Measurements from ENCODE around the gene CHCHD3.
A peak's percentile ranks its signal among the peaks of the same experiment; 100 is the strongest.

Gene CHCHD3

GRCh38 chr7:132830941-132831340 lies 250.9 kb downstream of the CHCHD3 start:
- no peak for ATAC-seq
- TF ChIP-seq BACH2 (CRISPR knock-in tag; IDR thresholded peaks at IDR 0.05; ENCODE audit: borderline replicate concordance) (no peak), ISL1 (CRISPR knock-in tag; IDR thresholded peaks at IDR 0.05) (peak; percentile 75)

DNA sequence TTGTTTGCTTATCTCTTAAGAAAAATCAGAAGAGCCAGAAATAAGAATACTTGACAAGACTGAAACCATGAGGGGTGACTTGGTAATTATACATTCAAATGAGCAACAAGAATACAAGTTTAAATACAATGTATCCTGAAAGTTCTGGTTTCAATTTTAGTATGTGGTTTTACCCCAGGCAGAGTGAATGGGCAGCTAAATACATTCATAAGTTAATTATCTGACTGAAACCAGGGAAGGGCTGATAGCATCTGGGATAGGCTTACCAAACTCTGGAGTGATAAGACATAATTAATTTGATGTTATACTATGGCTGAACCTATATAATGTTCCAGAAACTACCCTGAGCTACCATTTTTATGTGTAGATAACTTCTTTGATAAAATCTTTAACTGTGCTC lies 253.4 kb downstream of the CHCHD3 start:
- TF ChIP-seq ISL1 (CRISPR knock-in tag; IDR thresholded peaks at IDR 0.05) (peak; percentile 47; the same call in 1 of the 2 replicates), TCF4 (CRISPR knock-in tag; IDR thresholded peaks at IDR 0.05; ENCODE audit: borderline replicate concordance) (peak; percentile 83), ZNF8 (CRISPR knock-in tag; IDR thresholded peaks at IDR 0.05) (0 out of 2 replicates have a peak, but pooled peaks have one; percentile 30), ZNF565 (CRISPR knock-in tag; conservative IDR thresholded peaks at IDR 0.05; ENCODE audit: low read depth) (no peak), GLIS3 (CRISPR knock-in tag; IDR thresholded peaks at IDR 0.05) (peak; percentile 11; the same call in 1 of the 2 replicates), RARB (CRISPR knock-in tag; IDR thresholded peaks at IDR 0.05) (no peak)
- TF ChIP-seq, protein P1, sequence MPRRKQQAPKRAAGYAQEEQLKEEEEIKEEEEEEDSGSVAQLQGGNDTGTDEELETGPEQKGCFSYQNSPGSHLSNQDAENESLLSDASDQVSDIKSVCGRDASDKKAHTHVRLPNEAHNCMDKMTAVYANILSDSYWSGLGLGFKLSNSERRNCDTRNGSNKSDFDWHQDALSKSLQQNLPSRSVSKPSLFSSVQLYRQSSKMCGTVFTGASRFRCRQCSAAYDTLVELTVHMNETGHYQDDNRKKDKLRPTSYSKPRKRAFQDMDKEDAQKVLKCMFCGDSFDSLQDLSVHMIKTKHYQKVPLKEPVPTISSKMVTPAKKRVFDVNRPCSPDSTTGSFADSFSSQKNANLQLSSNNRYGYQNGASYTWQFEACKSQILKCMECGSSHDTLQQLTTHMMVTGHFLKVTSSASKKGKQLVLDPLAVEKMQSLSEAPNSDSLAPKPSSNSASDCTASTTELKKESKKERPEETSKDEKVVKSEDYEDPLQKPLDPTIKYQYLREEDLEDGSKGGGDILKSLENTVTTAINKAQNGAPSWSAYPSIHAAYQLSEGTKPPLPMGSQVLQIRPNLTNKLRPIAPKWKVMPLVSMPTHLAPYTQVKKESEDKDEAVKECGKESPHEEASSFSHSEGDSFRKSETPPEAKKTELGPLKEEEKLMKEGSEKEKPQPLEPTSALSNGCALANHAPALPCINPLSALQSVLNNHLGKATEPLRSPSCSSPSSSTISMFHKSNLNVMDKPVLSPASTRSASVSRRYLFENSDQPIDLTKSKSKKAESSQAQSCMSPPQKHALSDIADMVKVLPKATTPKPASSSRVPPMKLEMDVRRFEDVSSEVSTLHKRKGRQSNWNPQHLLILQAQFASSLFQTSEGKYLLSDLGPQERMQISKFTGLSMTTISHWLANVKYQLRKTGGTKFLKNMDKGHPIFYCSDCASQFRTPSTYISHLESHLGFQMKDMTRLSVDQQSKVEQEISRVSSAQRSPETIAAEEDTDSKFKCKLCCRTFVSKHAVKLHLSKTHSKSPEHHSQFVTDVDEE (CRISPR knock-in tag; IDR thresholded peaks at IDR 0.05) = peak; percentile 24; the same call in 1 of the 2 replicates
- peak; percentile 52; the same call in 2 of the 3 replicates for ATAC-seq

DNA sequence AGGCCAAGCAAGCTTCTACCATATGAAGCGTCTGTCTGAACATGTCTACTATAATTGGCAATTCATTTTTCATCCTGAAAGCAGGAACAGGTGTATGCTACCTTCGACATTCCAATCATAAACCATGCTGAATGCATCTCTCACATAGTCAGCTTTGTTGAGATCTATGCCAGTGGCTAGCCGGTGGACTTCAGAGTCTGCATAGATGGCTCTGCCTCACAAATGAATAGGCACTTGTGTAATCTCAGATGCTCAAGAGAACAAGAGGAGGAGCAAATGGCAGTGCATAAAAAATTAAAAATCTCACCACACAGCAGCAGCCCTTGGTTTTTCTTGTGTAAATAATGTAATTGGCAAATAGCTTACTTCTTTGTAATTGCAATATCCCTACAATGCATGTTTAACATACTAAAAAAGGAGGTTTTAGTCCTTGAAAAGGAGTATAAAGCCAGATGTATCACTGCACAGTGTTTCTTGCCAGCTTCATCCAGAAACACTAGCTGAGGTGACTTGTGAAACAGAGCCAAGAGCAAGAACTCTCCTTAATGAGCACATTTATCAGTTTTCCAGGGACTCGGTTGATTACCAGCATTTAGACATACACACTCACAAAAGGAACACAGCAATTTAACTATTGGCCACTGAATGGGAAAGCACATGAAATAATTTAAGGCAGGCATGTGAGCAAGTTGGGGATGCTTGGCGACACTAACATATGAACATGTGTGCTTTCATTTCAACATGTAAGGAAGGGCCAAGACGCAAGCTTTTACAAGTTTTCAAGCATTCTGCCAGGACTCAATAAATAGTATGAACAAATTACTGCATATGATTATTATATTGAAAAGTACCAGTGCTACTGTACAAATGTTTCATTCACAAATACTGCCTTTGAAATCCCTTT lies 255.7 kb downstream of the CHCHD3 start:
- TF ChIP-seq SNAI2 (CRISPR knock-in tag; IDR thresholded peaks at IDR 0.05) = no peak
- TF ChIP-seq ARNTL (CRISPR knock-in tag; IDR thresholded peaks at IDR 0.05; ENCODE audit: borderline replicate concordance, low read depth) = no peak
- no peak for TF ChIP-seq BACH2 (CRISPR knock-in tag; IDR thresholded peaks at IDR 0.05; ENCODE audit: borderline replicate concordance)
- TF ChIP-seq PPARA (CRISPR knock-in tag; IDR thresholded peaks at IDR 0.05; ENCODE audit: borderline replicate concordance) = no peak
- TF ChIP-seq, protein P2, sequence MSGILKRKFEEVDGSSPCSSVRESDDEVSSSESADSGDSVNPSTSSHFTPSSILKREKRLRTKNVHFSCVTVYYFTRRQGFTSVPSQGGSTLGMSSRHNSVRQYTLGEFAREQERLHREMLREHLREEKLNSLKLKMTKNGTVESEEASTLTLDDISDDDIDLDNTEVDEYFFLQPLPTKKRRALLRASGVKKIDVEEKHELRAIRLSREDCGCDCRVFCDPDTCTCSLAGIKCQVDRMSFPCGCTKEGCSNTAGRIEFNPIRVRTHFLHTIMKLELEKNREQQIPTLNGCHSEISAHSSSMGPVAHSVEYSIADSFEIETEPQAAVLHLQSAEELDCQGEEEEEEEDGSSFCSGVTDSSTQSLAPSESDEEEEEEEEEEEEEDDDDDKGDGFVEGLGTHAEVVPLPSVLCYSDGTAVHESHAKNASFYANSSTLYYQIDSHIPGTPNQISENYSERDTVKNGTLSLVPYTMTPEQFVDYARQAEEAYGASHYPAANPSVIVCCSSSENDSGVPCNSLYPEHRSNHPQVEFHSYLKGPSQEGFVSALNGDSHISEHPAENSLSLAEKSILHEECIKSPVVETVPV (CRISPR knock-in tag; IDR thresholded peaks at IDR 0.05) = no peak
- ATAC-seq = no peak

DNA sequence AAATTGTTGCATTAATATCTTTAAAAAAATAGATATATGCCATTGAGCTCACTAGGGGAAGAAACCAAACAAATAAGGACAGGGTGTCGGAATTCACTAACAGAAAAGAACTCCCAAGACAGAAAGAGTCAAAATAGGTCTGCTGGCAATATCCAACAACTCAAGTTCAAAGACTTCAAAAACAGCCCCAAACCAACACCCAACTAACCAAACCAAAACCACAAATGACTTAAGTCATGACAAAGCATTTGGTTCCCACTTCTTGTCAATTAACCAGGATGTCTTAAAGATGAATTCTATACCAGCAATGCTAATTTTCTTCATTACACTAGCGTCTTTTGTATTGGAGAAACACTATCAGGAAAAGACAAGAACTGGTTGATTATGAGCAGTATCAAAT lies 256.7 kb downstream of the CHCHD3 start:
- no peak for TF ChIP-seq SNAI2 (CRISPR knock-in tag; IDR thresholded peaks at IDR 0.05)
- ATAC-seq = no peak

- no peak for ATAC-seq
- TF ChIP-seq ZC3H10 (CRISPR knock-in tag; IDR thresholded peaks at IDR 0.05) (no peak), TOX (CRISPR knock-in tag; IDR thresholded peaks at IDR 0.05; ENCODE audit: borderline replicate concordance) (no peak), PPARA (CRISPR knock-in tag; IDR thresholded peaks at IDR 0.05; ENCODE audit: borderline replicate concordance) (no peak), RARB (CRISPR knock-in tag; IDR thresholded peaks at IDR 0.05) (no peak), ZFP30 (CRISPR knock-in tag; IDR thresholded peaks at IDR 0.05) (no peak), SNAI2 (CRISPR knock-in tag; IDR thresholded peaks at IDR 0.05) (no peak), TCF4 (CRISPR knock-in tag; IDR thresholded peaks at IDR 0.05; ENCODE audit: borderline replicate concordance) (no peak), ZFP3 (CRISPR knock-in tag; IDR thresholded peaks at IDR 0.05) (no peak), ZNF70 (CRISPR knock-in tag; IDR thresholded peaks at IDR 0.05) (no peak), CSDC2 (CRISPR knock-in tag; IDR thresholded peaks at IDR 0.05) (no peak), OSR1 (CRISPR knock-in tag; IDR thresholded peaks at IDR 0.05) (no peak), ZNF565 (CRISPR knock-in tag; conservative IDR thresholded peaks at IDR 0.05; ENCODE audit: low read depth) (no peak)
- TF ChIP-seq, protein P3, sequence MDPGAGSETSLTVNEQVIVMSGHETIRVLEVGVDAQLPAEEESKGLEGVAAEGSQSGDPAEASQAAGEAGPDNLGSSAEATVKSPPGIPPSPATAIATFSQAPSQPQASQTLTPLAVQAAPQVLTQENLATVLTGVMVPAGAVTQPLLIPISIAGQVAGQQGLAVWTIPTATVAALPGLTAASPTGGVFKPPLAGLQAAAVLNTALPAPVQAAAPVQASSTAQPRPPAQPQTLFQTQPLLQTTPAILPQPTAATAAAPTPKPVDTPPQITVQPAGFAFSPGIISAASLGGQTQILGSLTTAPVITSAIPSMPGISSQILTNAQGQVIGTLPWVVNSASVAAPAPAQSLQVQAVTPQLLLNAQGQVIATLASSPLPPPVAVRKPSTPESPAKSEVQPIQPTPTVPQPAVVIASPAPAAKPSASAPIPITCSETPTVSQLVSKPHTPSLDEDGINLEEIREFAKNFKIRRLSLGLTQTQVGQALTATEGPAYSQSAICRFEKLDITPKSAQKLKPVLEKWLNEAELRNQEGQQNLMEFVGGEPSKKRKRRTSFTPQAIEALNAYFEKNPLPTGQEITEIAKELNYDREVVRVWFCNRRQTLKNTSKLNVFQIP (CRISPR knock-in tag; IDR thresholded peaks at IDR 0.05; ENCODE audit: borderline replicate concordance, low read depth) = no peak
- TF ChIP-seq, protein P2 (CRISPR knock-in tag; IDR thresholded peaks at IDR 0.05) = no peak
- TF ChIP-seq, protein P4, sequence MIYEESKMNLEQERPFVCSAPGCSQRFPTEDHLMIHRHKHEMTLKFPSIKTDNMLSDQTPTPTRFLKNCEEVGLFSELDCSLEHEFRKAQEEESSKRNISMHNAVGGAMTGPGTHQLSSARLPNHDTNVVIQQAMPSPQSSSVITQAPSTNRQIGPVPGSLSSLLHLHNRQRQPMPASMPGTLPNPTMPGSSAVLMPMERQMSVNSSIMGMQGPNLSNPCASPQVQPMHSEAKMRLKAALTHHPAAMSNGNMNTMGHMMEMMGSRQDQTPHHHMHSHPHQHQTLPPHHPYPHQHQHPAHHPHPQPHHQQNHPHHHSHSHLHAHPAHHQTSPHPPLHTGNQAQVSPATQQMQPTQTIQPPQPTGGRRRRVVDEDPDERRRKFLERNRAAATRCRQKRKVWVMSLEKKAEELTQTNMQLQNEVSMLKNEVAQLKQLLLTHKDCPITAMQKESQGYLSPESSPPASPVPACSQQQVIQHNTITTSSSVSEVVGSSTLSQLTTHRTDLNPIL (CRISPR knock-in tag; IDR thresholded peaks at IDR 0.05; ENCODE audit: low read depth) = no peak
Observed at GRCh38 chr7:132819648-132820047, 262.2 kb downstream of the CHCHD3 start.

Measured in SK-N-SH treated with all-trans-retinoic acid at 6 μM for 48 hours (cell line).